T-helper 17 cell (primary cell): ENCODE measurements around the gene MYH11. TPM values are rescaled to one million over a fixed set of nuclear protein-coding genes. Genes with fewer than 3 reads are reported as not detected.
"Not testable (repeated sequence)": the region's sequence is repeated elsewhere in the genome, so short reads cannot be mapped to it uniquely, and the experiment has no call there.

ENCODE experiments used
- ATAC-seq: fragments of 150-1000 bp; cut with Tn5 transposase; 2 replicates; pipeline ENCODE4 v1.10.0; 2021; ENCODE audit warnings: mild to moderate bottlenecking, moderate library complexity
- DNase-seq, 3 donors: peaks; one replicate each; pipeline versions ENCODE4 v3.0.0 to v3.0.0-alpha.2; 2020 to 2021
- H3K9me3 ChIP-seq: one replicate; pipeline ENCODE4 v1.7.0; 2013; ENCODE audit warnings: low read length, mild to moderate bottlenecking; ENCODE audit not compliant: control insufficient read depth, poor library complexity, severe bottlenecking
- H3K27ac Mint-ChIP-seq: one replicate; pipeline ENCODE4 v1.8.0; 2022; ENCODE audit warnings: mild to moderate bottlenecking, moderate library complexity, mixed read lengths
- H3K27me3 Mint-ChIP-seq: one replicate; pipeline ENCODE4 v1.8.0; 2022; ENCODE audit warnings: mixed read lengths
- H3K36me3 Mint-ChIP-seq: one replicate; pipeline ENCODE4 v1.8.0; 2022; ENCODE audit warnings: low read depth, mixed read lengths
- H3K4me1 Mint-ChIP-seq: one replicate; pipeline ENCODE4 v1.8.0; 2022; ENCODE audit warnings: mild to moderate bottlenecking, mixed read lengths
- H3K4me3 Mint-ChIP-seq: one replicate; pipeline ENCODE4 v1.8.0; 2022; ENCODE audit warnings: mild to moderate bottlenecking, moderate library complexity, mixed read lengths
- total RNA-seq, 4 donors: library from RNA in 2 of 4; stranded (reverse) in 2 of 4; gene quantifications; one replicate each; pipeline ENCODE4 v1.2.3 and lab custom pipeline; 2022 to 2026

MYH11 gene
- total RNA-seq, 2 donors from 2014 or later, result 0.22 to 0.29 TPM

DNA sequence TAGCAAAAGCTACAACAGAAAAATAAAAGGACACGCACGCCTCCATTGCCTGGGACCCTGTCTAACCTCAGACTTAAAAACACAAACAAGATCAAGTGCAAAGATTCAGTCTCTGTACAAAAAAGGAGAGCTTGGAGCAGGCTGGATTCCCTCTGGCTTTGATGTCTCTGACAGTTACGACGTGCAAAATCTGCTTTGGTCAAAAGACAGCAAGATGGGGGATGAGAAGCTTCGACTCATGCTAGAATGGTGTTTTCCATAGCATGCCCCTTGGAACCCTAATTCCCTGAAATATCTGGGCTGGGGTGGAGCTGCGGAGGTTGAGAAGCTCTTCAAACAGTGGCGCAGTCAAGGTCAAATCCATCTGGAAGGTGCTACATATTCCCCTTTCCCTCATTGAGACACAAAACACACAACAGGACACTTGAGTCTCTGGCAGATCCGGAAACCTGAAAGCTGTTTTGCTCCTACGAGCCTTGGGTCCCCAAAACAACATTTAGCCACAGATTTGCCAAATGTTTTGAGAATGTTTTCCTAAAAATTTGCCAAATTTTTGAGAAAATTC is 9.1 kb downstream of the MYH11 start:
- Mint-ChIP-seq H3K27ac (no peak overlapping the region), H3K27me3 (peaks cover 13% of the 10 kb centered on the region), H3K36me3 (no peaks in the 10 kb centered on the region), H3K4me1 (no peaks in the 10 kb centered on the region), H3K4me3 (no peak overlapping the region)
- H3K9me3 ChIP-seq, result no peaks in the 10 kb centered on the region
- ATAC-seq, result no peak
- no peak for DNase-seq

DNA sequence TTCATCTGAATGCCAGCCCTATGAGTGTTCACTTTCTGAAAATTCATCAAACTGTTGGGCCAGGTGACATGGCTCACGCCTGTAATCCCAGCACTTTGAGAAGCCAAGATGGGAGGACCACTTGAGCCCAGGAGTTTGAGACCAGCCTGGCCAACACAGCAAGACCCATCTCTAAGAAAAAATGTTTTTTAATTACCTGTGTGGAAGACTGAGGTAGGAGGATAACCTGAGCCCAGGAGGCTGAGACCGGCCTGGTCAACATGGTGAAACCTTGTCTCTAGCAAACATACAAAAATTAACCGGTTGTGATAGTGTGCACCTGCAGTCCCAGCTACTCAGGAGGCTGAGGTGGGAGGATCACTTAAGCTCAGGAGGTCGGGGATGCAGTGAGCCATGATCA is 10.3 kb downstream of the MYH11 start:
- H3K27ac Mint-ChIP-seq, result no peak overlapping the region
- ATAC-seq (no peak), DNase-seq (no peak)
- no peak overlapping the region for H3K4me3 Mint-ChIP-seq
- no peaks in the 10 kb centered on the region for H3K9me3 ChIP-seq
- H3K27me3 Mint-ChIP-seq, result peaks cover 13% of the 10 kb centered on the region
- no peaks in the 10 kb centered on the region for H3K36me3 Mint-ChIP-seq
- H3K4me1 Mint-ChIP-seq, result no peaks in the 10 kb centered on the region

DNA sequence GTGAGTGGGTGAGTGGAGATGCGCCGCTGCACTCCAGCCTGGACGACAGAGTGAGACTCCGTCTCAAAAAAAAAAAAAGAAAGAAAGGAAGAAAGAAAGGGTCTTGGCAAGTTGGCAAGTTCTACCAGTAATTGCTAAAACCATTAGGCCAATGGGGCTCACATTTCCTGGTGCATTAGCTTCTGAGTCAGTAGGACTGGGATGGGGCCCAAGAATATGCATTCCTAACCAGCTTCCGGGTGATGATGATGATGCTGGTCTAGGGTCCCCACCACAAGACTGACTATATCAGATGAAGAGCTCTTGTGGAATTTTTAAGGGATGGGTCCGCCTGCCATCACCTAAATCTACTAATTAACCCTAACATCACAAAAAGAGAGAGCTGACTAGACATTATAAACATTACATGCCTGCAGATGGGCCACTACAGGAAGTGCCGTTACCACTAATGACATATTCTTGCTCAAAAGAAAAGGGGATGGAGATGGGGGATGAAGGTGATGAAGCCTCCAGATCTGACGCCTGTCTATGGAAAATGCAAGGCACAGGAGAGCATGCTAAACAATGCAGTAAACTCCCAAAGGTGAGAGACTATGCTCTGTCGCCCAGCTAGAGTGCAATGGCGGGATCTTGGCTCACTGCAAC is 13.1 kb downstream of the MYH11 start:
- Mint-ChIP-seq H3K27me3 (peaks cover 9% of the 10 kb centered on the region), H3K4me3 (no peak overlapping the region), H3K36me3 (no peaks in the 10 kb centered on the region), H3K27ac (no peak overlapping the region), H3K4me1 (no peaks in the 10 kb centered on the region)
- DNase-seq, result no peak
- ATAC-seq, result no peak
- no peaks in the 10 kb centered on the region for H3K9me3 ChIP-seq

DNA sequence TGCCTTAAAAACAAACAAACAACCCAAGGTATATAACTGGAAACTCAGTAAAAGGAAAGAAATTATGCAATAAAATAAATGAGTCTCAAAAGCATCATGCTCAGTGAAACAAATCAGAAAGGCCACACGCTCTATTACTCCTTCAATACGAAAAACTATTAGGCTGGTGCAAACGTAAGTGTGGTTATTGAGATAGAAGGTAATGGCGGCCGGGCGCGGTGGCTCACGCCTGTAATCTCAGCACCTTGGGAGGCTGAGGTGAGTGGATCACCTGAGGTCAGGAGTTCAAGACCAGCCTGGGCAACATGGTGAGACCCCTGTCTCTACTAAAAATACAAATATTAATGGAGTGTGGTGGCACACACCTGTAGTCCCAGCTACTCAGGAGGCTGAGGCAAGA is 17.6 kb downstream of the MYH11 start:
- not testable (repeated sequence) for H3K36me3 Mint-ChIP-seq, H3K9me3 ChIP-seq

GRCh38 chr16:15837761-15838160 is 19.1 kb downstream of the MYH11 start:
- Mint-ChIP-seq H3K36me3 (no peaks in the 10 kb centered on the region), H3K4me1 (peaks cover 3% of the 10 kb centered on the region), H3K27ac (no peak overlapping the region), H3K27me3 (peaks cover 17% of the 10 kb centered on the region), H3K4me3 (no peak overlapping the region)
- DNase-seq (no peak), ATAC-seq (no peak)
- H3K9me3 ChIP-seq, result no peaks in the 10 kb centered on the region

More for the DNA sequence above, 17.6 kb downstream of the MYH11 start:
- H3K4me1 Mint-ChIP-seq, H3K4me3 Mint-ChIP-seq, DNase-seq, H3K27ac Mint-ChIP-seq, H3K27me3 Mint-ChIP-seq, ATAC-seq: not testable (repeated sequence)

- no peaks in the 10 kb centered on the region for H3K36me3 Mint-ChIP-seq
- ATAC-seq (no peak), DNase-seq (no peak)
- no peak overlapping the region for H3K4me3 Mint-ChIP-seq
- H3K9me3 ChIP-seq, result no peaks in the 10 kb centered on the region
- no peak overlapping the region for H3K27ac Mint-ChIP-seq
- H3K27me3 Mint-ChIP-seq, result peaks cover 17% of the 10 kb centered on the region
- peaks cover 3% of the 10 kb centered on the region for H3K4me1 Mint-ChIP-seq
Observed at GRCh38 chr16:15836965-15837611, 19.7 kb downstream of the MYH11 start.

DNA sequence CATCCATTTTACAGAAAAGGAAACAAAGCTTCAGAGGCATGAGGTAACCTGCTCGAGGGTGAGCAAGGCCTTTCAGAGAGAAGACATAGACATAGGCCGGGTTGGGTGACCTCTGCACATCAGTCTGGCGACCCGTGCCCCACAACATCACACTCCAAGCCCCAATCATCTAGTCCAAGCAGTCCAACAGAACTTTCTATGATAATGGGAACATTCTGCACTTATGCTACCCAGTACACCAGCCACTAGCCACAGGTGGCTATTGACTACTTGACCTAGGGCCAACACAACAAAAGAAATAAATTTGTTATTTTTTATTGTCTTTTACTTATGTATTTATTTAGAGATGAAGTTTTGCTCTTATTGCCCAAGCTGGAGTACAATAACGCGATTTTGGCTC is 20.8 kb downstream of the MYH11 start:
- no peak overlapping the region for H3K27ac Mint-ChIP-seq
- DNase-seq (no peak), ATAC-seq (no peak)
- no peaks in the 10 kb centered on the region for H3K9me3 ChIP-seq
- peaks cover 3% of the 10 kb centered on the region for H3K4me1 Mint-ChIP-seq
- H3K27me3 Mint-ChIP-seq, result peaks cover 17% of the 10 kb centered on the region
- H3K36me3 Mint-ChIP-seq, result no peaks in the 10 kb centered on the region
- no peak overlapping the region for H3K4me3 Mint-ChIP-seq

GRCh38 chr16:15835136-15835878 is 21.5 kb downstream of the MYH11 start:
- H3K9me3 ChIP-seq, result no peaks in the 10 kb centered on the region
- no peaks in the 10 kb centered on the region for H3K36me3 Mint-ChIP-seq
- DNase-seq (no peak), ATAC-seq (no peak)
- no peak overlapping the region for H3K4me3 Mint-ChIP-seq
- H3K4me1 Mint-ChIP-seq, result peaks cover 3% of the 10 kb centered on the region
- peaks cover 17% of the 10 kb centered on the region for H3K27me3 Mint-ChIP-seq
- no peak overlapping the region for H3K27ac Mint-ChIP-seq

DNA sequence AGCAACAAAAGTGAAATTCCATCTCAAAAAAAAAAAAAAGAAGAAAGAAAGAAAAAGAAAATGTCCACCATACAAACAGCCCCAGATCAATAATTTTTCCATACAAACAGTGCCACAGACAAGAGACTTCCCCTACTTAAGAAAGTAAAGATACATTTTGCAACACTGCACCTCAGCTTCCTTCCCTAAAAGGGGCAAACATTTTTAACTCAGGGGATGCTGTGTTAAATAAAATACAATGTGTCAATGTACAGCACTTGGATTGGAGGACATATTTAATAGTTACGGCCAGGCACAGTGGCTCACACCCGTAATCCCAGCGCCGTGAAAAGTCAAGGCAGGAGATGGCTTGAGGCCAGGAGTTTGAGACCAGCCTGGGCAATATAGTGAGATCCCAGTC is 22.3 kb downstream of the MYH11 start:
- Mint-ChIP-seq H3K27me3 (peaks cover 17% of the 10 kb centered on the region), H3K4me3 (no peak overlapping the region), H3K4me1 (peaks cover 3% of the 10 kb centered on the region), H3K27ac (no peak overlapping the region), H3K36me3 (no peaks in the 10 kb centered on the region)
- no peaks in the 10 kb centered on the region for H3K9me3 ChIP-seq
- DNase-seq (no peak), ATAC-seq (no peak)

DNA sequence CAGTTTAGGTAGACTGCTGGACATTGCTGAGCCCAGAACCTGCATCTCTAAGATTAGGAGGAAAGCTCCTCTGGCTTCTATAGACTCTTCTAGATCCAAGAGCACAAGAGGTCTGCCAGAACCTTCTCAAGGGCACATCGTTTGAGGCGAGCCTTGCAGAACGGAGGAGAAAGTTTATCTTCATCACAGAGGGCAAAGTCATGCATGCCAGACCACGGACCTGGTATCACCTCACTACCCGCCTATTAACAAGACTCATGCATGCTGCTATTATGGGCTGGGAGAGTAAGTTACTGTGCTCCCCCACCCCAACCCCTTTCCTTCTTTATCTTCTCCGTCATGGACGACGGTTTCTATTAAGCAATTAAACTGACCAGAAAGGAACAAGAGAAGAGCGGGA is 23.3 kb downstream of the MYH11 start:
- Mint-ChIP-seq H3K36me3 (no peaks in the 10 kb centered on the region), H3K27ac (no peak overlapping the region), H3K4me3 (no peak overlapping the region), H3K4me1 (peaks cover 3% of the 10 kb centered on the region), H3K27me3 (peaks cover 17% of the 10 kb centered on the region)
- no peaks in the 10 kb centered on the region for H3K9me3 ChIP-seq
- ATAC-seq, result no peak
- DNase-seq, result no peak

DNA sequence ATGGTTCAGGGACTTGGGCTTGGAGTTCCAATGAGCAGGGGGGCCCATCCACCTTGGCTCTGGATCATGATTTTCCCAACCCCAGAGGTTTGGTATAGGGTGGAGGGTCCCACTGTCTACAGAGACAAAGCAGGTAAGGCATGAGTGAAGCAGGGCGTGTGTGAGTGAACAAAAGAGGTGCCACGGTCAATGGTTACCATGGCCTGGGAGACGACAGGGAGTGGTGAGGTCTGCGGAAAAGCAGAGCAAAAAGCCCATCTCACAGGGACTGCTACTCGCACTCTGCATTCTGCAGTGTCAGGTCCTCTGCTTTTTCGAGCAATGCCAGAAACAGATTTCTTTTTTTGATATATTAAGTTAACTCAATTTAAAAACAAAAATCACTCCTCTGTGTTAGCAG is 24.6 kb downstream of the MYH11 start:
- peaks cover 3% of the 10 kb centered on the region for H3K4me1 Mint-ChIP-seq
- ATAC-seq (no peak), DNase-seq (no peak)
- no peaks in the 10 kb centered on the region for H3K9me3 ChIP-seq
- no peaks in the 10 kb centered on the region for H3K36me3 Mint-ChIP-seq
- no peak overlapping the region for H3K27ac Mint-ChIP-seq
- H3K27me3 Mint-ChIP-seq, result peaks cover 12% of the 10 kb centered on the region
- no peak overlapping the region for H3K4me3 Mint-ChIP-seq

- Mint-ChIP-seq H3K4me1 (peaks cover 3% of the 10 kb centered on the region), H3K27me3 (peaks cover 12% of the 10 kb centered on the region), H3K36me3 (no peaks in the 10 kb centered on the region), H3K27ac (no peak overlapping the region), H3K4me3 (no peak overlapping the region)
- ATAC-seq, result no peak
- no peak for DNase-seq
- no peaks in the 10 kb centered on the region for H3K9me3 ChIP-seq
Observed at GRCh38 chr16:15830832-15831451, 25.9 kb downstream of the MYH11 start.

DNA sequence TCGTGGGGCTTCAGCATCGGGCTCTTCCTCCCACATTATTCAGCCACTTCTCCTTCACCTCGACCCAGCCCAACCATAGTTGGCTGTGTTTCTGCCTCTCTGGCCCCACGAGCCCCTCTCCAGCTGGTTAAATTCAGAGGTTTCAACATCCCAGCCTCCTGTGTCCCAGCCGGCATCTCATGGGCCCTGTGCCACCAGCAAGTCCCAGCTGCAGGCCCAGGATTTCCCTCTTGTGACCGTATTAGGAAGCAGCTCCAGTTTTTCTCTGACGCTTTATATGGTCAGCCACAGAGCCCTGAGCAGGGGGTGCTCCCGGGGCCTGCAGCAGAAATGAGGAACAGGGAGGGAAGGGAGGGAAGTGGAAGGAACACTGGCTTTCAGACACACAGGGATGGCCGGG is 27.4 kb downstream of the MYH11 start:
- peaks cover 11% of the 10 kb centered on the region for H3K27me3 Mint-ChIP-seq
- no peak overlapping the region for H3K27ac Mint-ChIP-seq
- no peaks in the 10 kb centered on the region for H3K36me3 Mint-ChIP-seq
- ATAC-seq (no peak), DNase-seq (no peak)
- H3K9me3 ChIP-seq, result no peaks in the 10 kb centered on the region
- H3K4me1 Mint-ChIP-seq, result peaks cover 5% of the 10 kb centered on the region
- H3K4me3 Mint-ChIP-seq, result no peak overlapping the region
